Mesenchymal stem cell (in vitro differentiated cells and primary cell): ENCODE results near the gene PTPRD.

Source experiments
- DNase-seq: peaks from one replicate; pipeline ENCODE4 v3.0.0-alpha.2; 2013
- H2AFZ ChIP-seq: one replicate; pipeline ENCODE4 v1.6.1; 2013; ENCODE audit warnings: low read depth, mild to moderate bottlenecking, control low read depth, inconsistent platforms, low read length, moderate library complexity
- H2AK5ac ChIP-seq: 2 replicates; pipeline ENCODE4 v1.6.1; 2013; ENCODE audit warnings: low read length, moderate library complexity, mild to moderate bottlenecking, inconsistent platforms; ENCODE audit not compliant: severe bottlenecking
- H2BK120ac ChIP-seq: one replicate; pipeline ENCODE4 v1.6.1; 2013; ENCODE audit warnings: low read depth, mild to moderate bottlenecking, inconsistent platforms, low read length, moderate library complexity
- H2BK12ac ChIP-seq, 2 experiments: one replicate each; pipeline ENCODE4 v1.6.1; 2013; ENCODE audit warnings: inconsistent platforms in 2 of 2, low read length in 2 of 2, mild to moderate bottlenecking in 2 of 2, moderate library complexity in 2 of 2, control low read depth in 1 of 2
- H2BK15ac ChIP-seq: one replicate; pipeline ENCODE4 v1.6.1; 2013; ENCODE audit warnings: mild to moderate bottlenecking, low read depth, inconsistent platforms; ENCODE audit not compliant: poor library complexity, severe bottlenecking
- H2BK5ac ChIP-seq: 2 replicates; pipeline ENCODE4 v1.6.1; 2013; ENCODE audit warnings: low read depth, mild to moderate bottlenecking, low read length, control low read depth, inconsistent platforms; ENCODE audit not compliant: poor library complexity, severe bottlenecking
- H3K14ac ChIP-seq, 2 experiments: one replicate each; pipeline ENCODE4 v1.6.1; 2013; ENCODE audit warnings: inconsistent platforms in 2 of 2, low read length in 2 of 2, control low read depth in 1 of 2, mild to moderate bottlenecking in 1 of 2, moderate library complexity in 1 of 2
- H3K18ac ChIP-seq, 2 experiments: one replicate each; pipeline ENCODE4 v1.6.1; 2013; ENCODE audit warnings: inconsistent platforms in 2 of 2, low read length in 2 of 2, control low read depth in 1 of 2, low read depth in 1 of 2, mild to moderate bottlenecking in 1 of 2
- H3K23ac ChIP-seq, 2 experiments: one replicate each; pipeline ENCODE4 v1.6.1; 2013; ENCODE audit warnings: inconsistent platforms in 2 of 2, low read length in 2 of 2, mild to moderate bottlenecking in 2 of 2, moderate library complexity in 2 of 2, control low read depth in 1 of 2
- H3K27ac ChIP-seq: 2 replicates; pipeline ENCODE4 v1.5.1; 2013; ENCODE audit warnings: mild to moderate bottlenecking, moderate library complexity, low read length, control low read depth, inconsistent platforms; ENCODE audit not compliant: poor library complexity, severe bottlenecking
- H3K27me3 ChIP-seq, 2 experiments: 2 replicates each; pipeline versions ENCODE4 v1.6.1 to v1.7.0; 2013; ENCODE audit warnings: low read length in 2 of 2, mild to moderate bottlenecking in 2 of 2, moderate library complexity in 2 of 2, control low read depth in 1 of 2, inconsistent platforms in 1 of 2; ENCODE audit not compliant: control insufficient read depth in 1 of 2, insufficient read depth in 1 of 2
- H3K36me3 ChIP-seq, 2 experiments: 2 replicates each; pipeline versions ENCODE4 v1.6.1 to v1.7.0; 2013; ENCODE audit warnings: low read length in 2 of 2, control low read depth in 1 of 2, inconsistent platforms in 1 of 2, low read depth in 1 of 2, mild to moderate bottlenecking in 1 of 2; ENCODE audit not compliant: insufficient read depth in 2 of 2, control insufficient read depth in 1 of 2
- H3K4ac ChIP-seq, 2 experiments: one replicate each; pipeline ENCODE4 v1.6.1; 2013; ENCODE audit warnings: inconsistent platforms in 2 of 2, low read length in 2 of 2, mild to moderate bottlenecking in 2 of 2, moderate library complexity in 2 of 2, control low read depth in 1 of 2, low read depth in 1 of 2
- H3K4me1 ChIP-seq: 2 replicates; pipeline ENCODE4 v1.6.1; 2013; ENCODE audit warnings: low read depth, low read length, control low read depth; ENCODE audit not compliant: control insufficient read depth, insufficient read depth
- H3K4me2 ChIP-seq: 2 replicates; pipeline ENCODE4 v1.6.1; 2013; ENCODE audit warnings: low read length, mild to moderate bottlenecking, inconsistent platforms; ENCODE audit not compliant: poor library complexity, severe bottlenecking
- H3K4me3 ChIP-seq, 2 experiments: 2 replicates each; pipeline versions ENCODE4 v1.5.1 to v1.7.0; 2013; ENCODE audit warnings: low read length in 2 of 2, mild to moderate bottlenecking in 2 of 2, control low read depth in 1 of 2, low read depth in 1 of 2; ENCODE audit not compliant: insufficient read depth in 1 of 2
- H3K79me1 ChIP-seq: replicated peaks from 2 replicates; pipeline ENCODE4 v1.6.1; 2013; ENCODE audit warnings: mild to moderate bottlenecking, control low read depth, low read length, inconsistent platforms; ENCODE audit not compliant: poor library complexity, severe bottlenecking
- H3K9ac ChIP-seq: 2 replicates; pipeline ENCODE4 v1.7.0; 2013; ENCODE audit warnings: mild to moderate bottlenecking, low read length, moderate library complexity
- H3K9me3 ChIP-seq: 2 replicates; pipeline ENCODE4 v1.7.0; 2013; ENCODE audit warnings: mild to moderate bottlenecking, low read length; ENCODE audit not compliant: control insufficient read depth
- H4K8ac ChIP-seq: one replicate; pipeline ENCODE4 v1.6.1; 2013; ENCODE audit warnings: inconsistent platforms, mild to moderate bottlenecking, low read length, moderate library complexity
- H4K91ac ChIP-seq: one replicate; pipeline ENCODE4 v1.6.1; 2013; ENCODE audit warnings: mild to moderate bottlenecking, low read length, inconsistent platforms
- WGBS: methylation state at CpG from one replicate; pipeline ENCODE4 v1.1.7; 2013; ENCODE audit warnings: mixed read lengths; 5-methylcytosine and 5-hydroxymethylcytosine counted together

The PTPRD gene

DNA sequence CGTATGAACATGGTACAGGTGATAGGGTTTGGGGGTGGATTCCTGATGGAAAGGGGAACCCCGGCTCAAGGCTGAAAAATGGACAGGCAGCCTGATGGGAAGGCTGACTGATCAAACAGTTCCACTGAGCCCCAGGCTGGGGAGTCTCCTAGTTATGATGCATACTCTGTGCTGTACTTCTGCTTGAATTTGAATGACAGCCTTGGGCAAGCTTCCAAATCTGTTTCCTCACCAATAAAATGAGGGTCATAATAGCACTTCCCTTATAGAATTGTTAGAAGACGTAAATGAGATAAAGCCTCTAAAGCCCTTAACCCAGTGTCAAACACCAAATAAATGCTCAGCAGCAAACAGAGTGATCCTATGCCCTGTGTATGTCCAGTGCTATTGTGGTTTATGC lies 2334.8 kb downstream of the PTPRD start:
- Histone ChIP-seq H3K4me3 (no peak overlapping the region), H4K8ac (no peak overlapping the region), H3K4me2 (no peak overlapping the region), H2AFZ (no peak overlapping the region), H3K18ac (no peak overlapping the region), H2BK15ac (no peak overlapping the region), H3K36me3 (no peaks in the 10 kb centered on the region), H3K27ac (no peak overlapping the region), H3K9me3 (peaks cover 4% of the 10 kb centered on the region), H2BK12ac (no peak overlapping the region), H3K79me1 (no peaks in the 10 kb centered on the region), H2AK5ac (no peak overlapping the region), H3K4ac (no peak overlapping the region), H3K23ac (no peak overlapping the region), H3K14ac (no peak overlapping the region), H3K27me3 (no peaks in the 10 kb centered on the region), H2BK5ac (no peak overlapping the region), H3K4me1 (no peaks in the 10 kb centered on the region), H2BK120ac (no peak overlapping the region), H4K91ac (no peak overlapping the region), H3K9ac (no peak overlapping the region)
- no peak for DNase-seq
- 80% methylated on average over 3 of the region's 3 CpGs for WGBS

GRCh38 chr9:8270235-8270634 lies 2342.6 kb downstream of the PTPRD start:
- H3K4me1 ChIP-seq = no peaks in the 10 kb centered on the region
- no peak overlapping the region for H2BK12ac ChIP-seq
- H2AFZ ChIP-seq = no peak overlapping the region
- no peak overlapping the region for H3K14ac ChIP-seq
- H2BK15ac ChIP-seq = no peak overlapping the region
- H4K91ac ChIP-seq = no peak overlapping the region
- no peaks in the 10 kb centered on the region for H3K27me3 ChIP-seq
- no peak overlapping the region for H3K9ac ChIP-seq
- no peak overlapping the region for H3K27ac ChIP-seq
- no peak overlapping the region for H4K8ac ChIP-seq
- no peak for DNase-seq
- no peaks in the 10 kb centered on the region for H3K36me3 ChIP-seq
- H3K79me1 ChIP-seq = no peaks in the 10 kb centered on the region
- H3K18ac ChIP-seq = no peak overlapping the region
- H3K4ac ChIP-seq = no peak overlapping the region
- H3K23ac ChIP-seq = no peak overlapping the region
- H2BK120ac ChIP-seq = no peak overlapping the region
- no peaks in the 10 kb centered on the region for H3K9me3 ChIP-seq
- H2BK5ac ChIP-seq = no peak overlapping the region
- no peak overlapping the region for H3K4me2 ChIP-seq
- no peak overlapping the region for H2AK5ac ChIP-seq
- no peak overlapping the region for H3K4me3 ChIP-seq

GRCh38 chr9:8268881-8269280 lies 2343.9 kb downstream of the PTPRD start:
- no peak overlapping the region for H3K4ac ChIP-seq
- H3K27me3 ChIP-seq = no peaks in the 10 kb centered on the region
- no peak overlapping the region for H3K27ac ChIP-seq
- H2BK12ac ChIP-seq = no peak overlapping the region
- H2AK5ac ChIP-seq = no peak overlapping the region
- H4K8ac ChIP-seq = no peak overlapping the region
- no peaks in the 10 kb centered on the region for H3K4me1 ChIP-seq
- H3K23ac ChIP-seq = no peak overlapping the region
- H2BK5ac ChIP-seq = no peak overlapping the region
- H2BK15ac ChIP-seq = no peak overlapping the region
- H3K9me3 ChIP-seq = no peaks in the 10 kb centered on the region
- no peak overlapping the region for H2BK120ac ChIP-seq
- H2AFZ ChIP-seq = no peak overlapping the region
- WGBS = 100% methylated on average over 1 of the region's 1 CpG
- H3K4me2 ChIP-seq = no peak overlapping the region
- no peaks in the 10 kb centered on the region for H3K79me1 ChIP-seq
- no peak overlapping the region for H3K9ac ChIP-seq
- H4K91ac ChIP-seq = no peak overlapping the region
- H3K4me3 ChIP-seq = no peak overlapping the region
- H3K14ac ChIP-seq = no peak overlapping the region
- H3K36me3 ChIP-seq = no peaks in the 10 kb centered on the region
- no peak for DNase-seq
- H3K18ac ChIP-seq = no peak overlapping the region

- H3K14ac ChIP-seq = no peak overlapping the region
- H3K18ac ChIP-seq = no peak overlapping the region
- H3K4me2 ChIP-seq = no peak overlapping the region
- no peaks in the 10 kb centered on the region for H3K27me3 ChIP-seq
- H3K36me3 ChIP-seq = no peaks in the 10 kb centered on the region
- H2BK15ac ChIP-seq = no peak overlapping the region
- no peak overlapping the region for H4K8ac ChIP-seq
- no peak overlapping the region for H3K23ac ChIP-seq
- H3K9ac ChIP-seq = no peak overlapping the region
- no peak overlapping the region for H4K91ac ChIP-seq
- no peaks in the 10 kb centered on the region for H3K9me3 ChIP-seq
- no peaks in the 10 kb centered on the region for H3K79me1 ChIP-seq
- H2BK5ac ChIP-seq = no peak overlapping the region
- H3K4me3 ChIP-seq = no peak overlapping the region
- H3K27ac ChIP-seq = no peak overlapping the region
- H2AK5ac ChIP-seq = no peak overlapping the region
- 69% methylated on average over 2 of the region's 2 CpGs for WGBS
- H2BK12ac ChIP-seq = no peak overlapping the region
- H2AFZ ChIP-seq = no peak overlapping the region
- no peaks in the 10 kb centered on the region for H3K4me1 ChIP-seq
- DNase-seq = no peak
- H2BK120ac ChIP-seq = no peak overlapping the region
- no peak overlapping the region for H3K4ac ChIP-seq
Measured at GRCh38 chr9:8268216-8268878, 2344.5 kb downstream of the PTPRD start.
